ENCODE results near the gene CDH22. TPM values are rescaled to one million over a fixed set of nuclear protein-coding genes. Genes with fewer than 3 reads are reported as not detected.

The CDH22 gene
- polyA plus RNA-seq, 1 donor from 2014 or later = 2.1 TPM

- Histone ChIP-seq H3K4me3 (ENCODE audit: low read length) (no peak overlapping the region), H3K4me2 (ENCODE audit: low read length) (no peak overlapping the region), H3K9me3 (ENCODE audit: low read length) (no peaks in the 10 kb centered on the region), H3F3A (ENCODE audit: insufficient read depth, low read length, poor library complexity, severe bottlenecking) (no peaks in the 10 kb centered on the region), H3K9ac (ENCODE audit: low read length) (no peak overlapping the region), H3K36me3 (ENCODE audit: insufficient read depth, low read length) (no peaks in the 10 kb centered on the region), H3K9me2 (ENCODE audit: insufficient read depth, low read length) (no peaks in the 10 kb centered on the region), H3K79me2 (replicated peaks; ENCODE audit: insufficient read depth, low read length) (no peaks in the 10 kb centered on the region), H2AFZ (ENCODE audit: low read depth, low read length) (no peak overlapping the region), H3K27ac (ENCODE audit: low read length) (no peak overlapping the region), H3K27me3 (ENCODE audit: insufficient read depth, low read depth, low read length) (no peaks in the 10 kb centered on the region), H4K20me1 (ENCODE audit: insufficient read depth) (no peaks in the 10 kb centered on the region)
- TF ChIP-seq SMC3 (conservative IDR thresholded peaks at IDR 0.05; ENCODE audit: poor library complexity) (no peak), EP300 (conservative IDR thresholded peaks at IDR 0.05; ENCODE audit: poor library complexity, severe bottlenecking) (no peak), EZH2 (IDR thresholded peaks at IDR 0.05; ENCODE audit: borderline replicate concordance, insufficient read depth, low read length, poor library complexity, severe bottlenecking) (no peak), REST (IDR thresholded peaks at IDR 0.05; ENCODE audit: borderline replicate concordance) (no peak), MXI1 (conservative IDR thresholded peaks at IDR 0.05; ENCODE audit: poor library complexity, severe bottlenecking) (no peak), POLR2AphosphoS5 (IDR thresholded peaks at IDR 0.05) (no peak), TAF1 (IDR thresholded peaks at IDR 0.05; ENCODE audit: low read depth) (no peak), RAD21 (conservative IDR thresholded peaks at IDR 0.05) (no peak)
- TF ChIP-seq, protein P1, sequence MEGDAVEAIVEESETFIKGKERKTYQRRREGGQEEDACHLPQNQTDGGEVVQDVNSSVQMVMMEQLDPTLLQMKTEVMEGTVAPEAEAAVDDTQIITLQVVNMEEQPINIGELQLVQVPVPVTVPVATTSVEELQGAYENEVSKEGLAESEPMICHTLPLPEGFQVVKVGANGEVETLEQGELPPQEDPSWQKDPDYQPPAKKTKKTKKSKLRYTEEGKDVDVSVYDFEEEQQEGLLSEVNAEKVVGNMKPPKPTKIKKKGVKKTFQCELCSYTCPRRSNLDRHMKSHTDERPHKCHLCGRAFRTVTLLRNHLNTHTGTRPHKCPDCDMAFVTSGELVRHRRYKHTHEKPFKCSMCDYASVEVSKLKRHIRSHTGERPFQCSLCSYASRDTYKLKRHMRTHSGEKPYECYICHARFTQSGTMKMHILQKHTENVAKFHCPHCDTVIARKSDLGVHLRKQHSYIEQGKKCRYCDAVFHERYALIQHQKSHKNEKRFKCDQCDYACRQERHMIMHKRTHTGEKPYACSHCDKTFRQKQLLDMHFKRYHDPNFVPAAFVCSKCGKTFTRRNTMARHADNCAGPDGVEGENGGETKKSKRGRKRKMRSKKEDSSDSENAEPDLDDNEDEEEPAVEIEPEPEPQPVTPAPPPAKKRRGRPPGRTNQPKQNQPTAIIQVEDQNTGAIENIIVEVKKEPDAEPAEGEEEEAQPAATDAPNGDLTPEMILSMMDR (IDR thresholded peaks at IDR 0.05; ENCODE audit: poor library complexity, severe bottlenecking) = no peak
Measured at GRCh38 chr20:46211331-46211722, 97.0 kb downstream of the CDH22 start.

DNA sequence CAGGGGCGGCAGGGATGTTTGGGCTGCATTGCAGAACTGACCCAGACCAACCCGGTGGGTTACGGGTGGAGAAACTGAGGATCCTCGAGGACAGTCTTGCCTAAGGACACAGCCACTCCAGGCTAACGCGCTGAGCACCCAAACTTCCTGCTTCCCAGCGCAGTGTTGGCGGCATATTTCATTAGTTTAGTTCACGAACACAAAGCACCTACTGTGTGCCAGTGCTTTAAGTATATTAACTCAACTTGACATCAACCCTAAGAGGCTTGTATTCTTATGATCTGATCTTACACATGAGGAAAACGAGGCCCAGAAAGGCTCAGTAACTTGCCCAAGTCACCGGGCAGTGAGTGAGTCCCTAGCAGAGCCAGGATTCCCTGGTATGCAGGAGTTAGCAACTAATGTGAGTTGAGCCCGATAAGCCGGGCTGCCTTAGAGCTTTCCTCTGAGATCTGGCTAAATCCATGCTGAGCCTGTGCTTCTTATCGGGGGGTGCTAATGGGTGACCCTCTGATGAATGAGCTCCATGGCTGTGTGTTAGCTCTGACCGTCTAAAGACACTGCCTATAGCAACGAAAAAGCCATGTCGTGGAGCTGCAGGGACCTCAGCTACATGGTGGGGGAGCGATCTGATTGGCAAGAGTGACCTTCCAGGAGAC is 97.5 kb downstream of the CDH22 start:
- H3K9me2 ChIP-seq (ENCODE audit: insufficient read depth, low read length) = no peaks in the 10 kb centered on the region
- no peak overlapping the region for H2AFZ ChIP-seq (ENCODE audit: low read depth, low read length)
- no peaks in the 10 kb centered on the region for H3K27me3 ChIP-seq (ENCODE audit: insufficient read depth, low read depth, low read length)
- no peak overlapping the region for H3K4me2 ChIP-seq (ENCODE audit: low read length)
- H3K9me3 ChIP-seq (ENCODE audit: low read length) = no peaks in the 10 kb centered on the region
- TF ChIP-seq POLR2AphosphoS5 (IDR thresholded peaks at IDR 0.05) (no peak), EZH2 (IDR thresholded peaks at IDR 0.05; ENCODE audit: borderline replicate concordance, insufficient read depth, low read length, poor library complexity, severe bottlenecking) (no peak), TAF1 (IDR thresholded peaks at IDR 0.05; ENCODE audit: low read depth) (no peak), SMC3 (conservative IDR thresholded peaks at IDR 0.05; ENCODE audit: poor library complexity) (no peak), MXI1 (conservative IDR thresholded peaks at IDR 0.05; ENCODE audit: poor library complexity, severe bottlenecking) (no peak), RAD21 (conservative IDR thresholded peaks at IDR 0.05) (no peak), REST (IDR thresholded peaks at IDR 0.05; ENCODE audit: borderline replicate concordance) (no peak), EP300 (conservative IDR thresholded peaks at IDR 0.05; ENCODE audit: poor library complexity, severe bottlenecking) (no peak)
- TF ChIP-seq, protein P1 (IDR thresholded peaks at IDR 0.05; ENCODE audit: poor library complexity, severe bottlenecking) = no peak
- no peaks in the 10 kb centered on the region for H3K36me3 ChIP-seq (ENCODE audit: insufficient read depth, low read length)
- no peaks in the 10 kb centered on the region for H3F3A ChIP-seq (ENCODE audit: insufficient read depth, low read length, poor library complexity, severe bottlenecking)
- H3K27ac ChIP-seq (ENCODE audit: low read length) = no peak overlapping the region
- H4K20me1 ChIP-seq (ENCODE audit: insufficient read depth) = no peaks in the 10 kb centered on the region
- no peak overlapping the region for H3K4me3 ChIP-seq (ENCODE audit: low read length)
- H3K79me2 ChIP-seq (replicated peaks; ENCODE audit: insufficient read depth, low read length) = no peaks in the 10 kb centered on the region
- H3K9ac ChIP-seq (ENCODE audit: low read length) = no peak overlapping the region

All from neural cell (in vitro differentiated cells).